HG02943 (cell line): ENCODE measurements around the gene SYT15.
"Not testable (repeated sequence)": the region's sequence is repeated elsewhere in the genome, so short reads cannot be mapped to it uniquely, and the experiment has no call there.

Experiments used
- ATAC-seq: cut with Tn5 transposase; IDR thresholded peaks from one replicate; pipeline ENCODE4 v1.9.1; 2021; ENCODE audit warnings: mild to moderate bottlenecking, low read depth, moderate library complexity; ENCODE audit not compliant: unreplicated experiment

The SYT15 gene

DNA sequence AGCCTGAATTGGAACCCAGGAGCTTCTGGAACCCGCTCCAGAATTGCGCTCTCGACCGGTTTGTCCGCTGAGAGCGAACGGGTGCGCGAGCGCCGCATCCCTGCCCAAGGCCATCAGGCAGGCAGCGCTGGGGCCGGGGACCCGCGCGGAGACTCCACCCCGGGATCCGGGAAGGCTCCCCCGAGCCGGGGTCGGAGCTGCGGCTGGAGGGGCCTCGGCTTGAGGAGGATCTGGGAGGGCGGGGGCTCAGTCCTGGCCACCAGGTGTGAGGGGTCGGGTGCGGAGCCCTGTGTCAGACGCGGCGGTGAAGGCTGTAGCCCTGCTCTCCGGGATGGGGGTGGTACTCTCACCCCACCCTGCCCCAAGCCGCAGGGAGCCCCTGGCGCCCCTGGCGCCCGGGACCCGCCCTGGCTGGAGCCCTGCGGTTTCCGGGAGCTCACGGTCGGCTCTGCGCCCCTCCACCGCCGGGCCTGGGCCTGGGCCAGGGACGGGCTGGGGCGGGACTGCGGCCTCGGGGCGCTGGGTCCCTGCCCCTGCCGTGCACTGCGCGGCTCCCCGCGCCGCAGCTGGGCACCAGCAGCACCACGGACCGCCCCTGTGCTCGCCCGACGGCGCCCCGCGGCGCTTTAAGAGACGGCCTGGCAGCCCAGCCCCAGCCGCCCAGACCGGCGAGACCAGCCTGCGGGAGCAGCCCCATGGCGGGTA lies at the start of gene SYT15:
Gene SYT15 (plus strand): TSS at position 655 of the 705 bp plus-strand sequence. CDS start 41 bp downstream, at position 696.
- ATAC-seq = not testable (repeated sequence)

DNA sequence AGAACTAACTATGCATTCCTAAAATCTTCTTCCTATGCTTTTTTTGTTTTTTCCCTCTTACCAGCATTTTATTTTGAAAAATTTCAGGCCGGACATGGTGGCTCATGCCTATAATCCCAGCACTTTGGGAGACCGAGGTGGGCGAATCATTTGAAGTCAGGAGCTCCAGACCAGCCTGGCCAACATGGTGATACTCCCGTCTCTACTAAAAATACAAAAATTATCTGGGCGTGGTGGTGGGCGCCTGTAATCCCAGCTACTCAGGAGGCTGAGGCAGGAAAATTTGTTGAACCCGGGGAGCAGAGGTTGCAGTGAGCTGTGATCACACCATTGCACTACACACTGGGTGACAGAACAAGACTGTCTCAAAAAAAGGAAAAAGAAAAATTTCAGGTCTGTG lies 49.2 kb upstream of the SYT15 start:
- ATAC-seq = not testable (repeated sequence)

DNA sequence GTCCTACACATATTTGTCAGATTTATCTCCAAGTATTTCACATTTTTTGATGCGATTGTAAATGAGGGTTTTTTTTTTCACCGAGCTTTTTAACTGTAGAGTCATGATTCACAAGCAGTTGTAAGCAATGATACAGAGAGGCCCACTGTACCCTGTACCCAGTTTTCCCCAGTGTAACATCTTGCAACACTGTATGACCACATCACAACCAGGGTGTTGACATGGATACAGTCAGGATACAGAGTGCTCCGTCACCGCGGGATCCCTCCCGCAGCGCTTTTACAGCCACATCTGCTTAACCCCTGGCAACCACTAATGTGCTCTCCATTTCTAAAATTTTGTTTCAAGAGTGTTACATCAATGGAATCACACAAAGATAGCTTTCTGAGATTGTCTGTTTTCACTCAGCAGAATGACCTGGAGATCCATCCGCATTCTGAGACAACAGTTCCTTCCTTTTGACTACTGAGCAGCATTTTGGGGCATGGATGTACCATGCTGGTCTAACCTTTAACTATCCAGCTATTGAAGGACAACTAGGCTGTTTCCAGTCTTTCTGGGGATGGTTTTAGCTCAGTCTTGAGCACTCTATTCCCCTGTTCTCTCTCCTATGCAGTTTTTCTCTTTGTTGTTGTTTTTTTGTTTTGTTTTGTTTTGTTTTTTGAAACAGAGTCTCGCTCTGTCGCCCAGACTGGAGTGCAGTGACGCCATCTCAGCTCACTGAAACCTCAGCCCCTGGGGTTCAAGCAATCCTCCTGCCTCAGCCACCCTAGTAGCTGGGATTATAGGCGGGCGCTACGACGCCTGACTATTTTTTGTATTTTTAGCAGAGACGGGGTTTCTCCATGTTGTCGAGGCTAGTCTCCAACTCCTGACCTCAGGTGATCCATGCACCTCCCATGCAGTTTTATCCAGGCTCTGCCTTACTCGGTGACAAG lies 48.4 kb upstream of the SYT15 start:
- no peak for ATAC-seq

DNA sequence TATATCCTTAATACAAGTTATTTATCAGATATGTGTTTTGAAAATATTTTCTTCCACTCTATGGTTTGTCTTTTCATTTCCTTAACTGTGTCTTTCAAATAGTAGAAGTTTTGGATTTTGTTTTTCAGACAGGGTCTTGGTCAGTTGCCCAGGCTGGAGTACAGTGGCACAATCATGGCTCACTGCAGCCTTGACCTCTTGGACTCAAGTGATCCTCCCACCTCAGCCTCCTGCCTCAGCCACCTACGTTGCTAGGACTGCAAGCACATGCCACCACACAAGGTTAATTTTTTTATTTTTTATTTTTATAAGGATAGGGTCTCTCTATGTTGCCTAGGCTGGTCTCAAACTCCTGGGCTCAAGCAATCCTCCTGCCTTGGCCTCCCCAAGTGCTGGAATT lies 46.7 kb upstream of the SYT15 start:
- ATAC-seq = not testable (repeated sequence)

DNA sequence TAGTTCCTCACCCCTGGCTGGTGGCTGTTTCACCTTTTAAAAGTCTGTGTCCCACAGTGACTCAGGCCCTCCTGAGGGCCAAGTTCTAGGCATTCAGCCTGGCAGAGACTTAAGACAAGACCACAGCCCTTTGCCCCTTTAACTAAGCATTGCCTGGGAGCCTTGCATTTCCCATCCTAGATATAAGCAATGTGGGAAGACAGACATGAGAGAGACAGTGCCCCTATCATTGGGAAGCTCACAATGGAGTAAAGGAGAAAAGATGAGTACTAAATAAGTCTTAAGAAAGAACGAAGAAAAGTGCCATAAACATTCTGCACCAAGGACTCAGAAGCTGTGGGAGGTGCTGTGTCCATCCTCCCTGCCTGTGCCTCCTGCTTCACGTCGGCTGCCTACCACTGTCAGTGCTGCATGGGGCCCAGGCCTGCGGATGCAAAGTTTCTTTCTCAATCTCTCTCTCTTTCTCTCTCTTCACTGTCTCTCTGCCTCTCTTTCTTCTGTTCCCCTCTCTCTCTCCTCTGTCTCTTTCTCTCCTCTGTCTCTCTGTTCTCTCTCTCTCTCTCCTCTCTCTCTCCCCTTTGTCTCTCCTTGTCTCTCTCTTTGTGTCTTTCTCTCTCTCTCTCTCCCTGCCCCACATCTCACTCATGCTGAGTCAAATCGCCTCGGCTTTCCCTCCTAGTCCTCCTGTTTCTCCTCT lies 44.0 kb upstream of the SYT15 start:
- no peak for ATAC-seq

DNA sequence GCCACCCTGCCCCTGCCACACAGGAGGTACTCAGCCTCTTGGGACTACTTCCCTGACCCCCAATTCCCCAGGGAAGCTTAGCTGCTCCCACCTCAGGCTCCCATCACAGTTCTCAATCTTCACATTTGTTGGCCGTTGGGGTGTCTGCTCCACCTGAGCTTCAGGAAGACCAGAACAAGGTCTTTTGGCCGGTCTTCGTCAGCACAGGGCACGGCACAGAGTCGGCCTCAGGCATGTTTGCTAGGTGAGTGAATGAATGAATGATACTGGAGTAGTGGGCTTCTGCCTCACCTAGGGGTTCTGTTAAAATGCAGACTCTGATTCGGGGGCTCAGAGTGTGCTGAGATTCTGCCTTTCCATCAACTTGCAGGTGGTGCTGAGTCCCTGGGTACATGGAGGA lies 42.8 kb upstream of the SYT15 start:
- no peak for ATAC-seq

DNA sequence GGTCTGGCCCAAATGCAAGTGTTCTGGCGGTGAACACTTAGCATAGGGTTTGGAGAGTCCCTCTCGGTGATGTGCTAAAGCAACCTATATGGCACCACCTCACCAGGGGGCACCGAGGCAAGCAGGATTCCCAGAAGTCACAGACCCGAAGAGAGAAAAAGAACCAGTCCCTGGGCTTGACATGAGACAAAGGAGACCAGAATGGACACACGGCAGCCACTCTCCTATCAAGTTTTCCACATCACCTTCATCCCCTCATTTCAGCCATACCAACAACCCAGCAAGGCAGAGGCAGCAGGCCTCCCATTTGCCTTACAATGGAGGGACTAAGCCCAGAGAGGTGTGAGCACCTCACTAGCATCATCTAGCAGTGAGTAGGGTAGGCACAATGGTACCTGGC lies 42.1 kb upstream of the SYT15 start:
- ATAC-seq = no peak

DNA sequence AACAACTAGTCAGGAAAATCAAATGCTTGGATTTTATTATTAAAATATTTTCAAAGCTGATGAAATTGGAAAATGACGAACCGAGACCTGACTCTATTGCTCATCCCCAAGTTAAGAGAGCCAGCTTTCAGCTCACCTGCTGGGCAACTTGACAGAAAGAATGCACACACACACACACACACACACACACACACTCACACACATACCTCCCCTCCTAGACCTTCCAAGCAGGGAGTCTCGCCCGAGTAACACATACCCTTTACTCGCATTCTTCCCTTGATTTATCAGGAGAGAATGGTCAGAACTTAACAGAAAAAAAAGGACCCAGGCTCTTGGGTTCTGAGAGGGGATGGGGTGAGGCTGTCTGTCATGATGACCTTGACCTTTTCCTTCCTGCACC lies 41.6 kb upstream of the SYT15 start:
- ATAC-seq = no peak

DNA sequence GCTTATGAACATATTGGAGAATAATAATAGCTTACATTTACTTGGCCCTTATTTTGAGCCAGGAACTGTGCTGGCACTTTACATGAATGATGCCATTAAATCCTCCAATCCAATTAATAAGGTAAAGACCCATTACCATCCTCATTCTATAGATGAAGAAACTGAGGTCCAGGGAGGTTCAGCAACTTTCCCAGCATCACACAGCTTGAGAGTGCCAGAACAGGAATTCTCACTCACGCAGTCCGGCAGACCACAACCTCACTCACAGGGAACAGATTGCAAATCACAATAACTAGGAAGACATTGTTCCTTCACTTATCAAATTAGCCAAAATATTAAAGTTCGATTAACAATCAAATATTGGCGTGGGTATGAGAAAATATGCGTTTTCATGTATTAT lies 40.8 kb upstream of the SYT15 start:
- ATAC-seq = no peak

DNA sequence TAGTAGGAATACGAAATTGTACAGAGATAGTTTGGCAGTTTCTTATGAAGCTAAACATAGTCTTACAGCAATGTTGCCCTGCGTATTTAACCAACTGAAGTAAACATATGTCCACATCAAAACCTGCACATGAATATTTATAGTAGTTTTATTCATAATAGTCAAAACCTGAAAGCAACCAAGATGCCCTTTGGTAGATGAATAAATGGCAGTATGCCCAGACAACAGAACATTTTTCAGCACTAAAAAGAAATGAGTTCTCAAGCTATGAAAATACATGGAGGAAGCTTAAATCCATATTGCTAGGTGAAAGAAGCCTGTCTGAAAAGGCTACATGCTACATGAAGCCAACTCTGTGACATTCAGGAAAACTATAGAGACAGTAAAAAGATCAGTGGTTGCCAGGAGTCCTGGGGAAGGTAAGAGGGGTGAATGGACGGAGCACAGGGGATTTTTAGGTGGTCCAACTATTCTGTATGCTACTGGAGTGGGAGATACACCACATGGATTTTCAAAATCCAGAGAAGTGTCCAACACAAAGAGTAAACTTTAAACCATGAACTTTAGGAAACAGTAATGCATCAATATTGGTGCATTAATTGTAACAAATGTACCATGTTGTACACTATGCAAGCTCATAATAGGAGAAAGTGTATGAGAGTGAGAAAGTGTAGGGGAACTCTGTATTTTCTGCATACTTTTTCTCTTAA lies 40.1 kb upstream of the SYT15 start:
- no peak for ATAC-seq

DNA sequence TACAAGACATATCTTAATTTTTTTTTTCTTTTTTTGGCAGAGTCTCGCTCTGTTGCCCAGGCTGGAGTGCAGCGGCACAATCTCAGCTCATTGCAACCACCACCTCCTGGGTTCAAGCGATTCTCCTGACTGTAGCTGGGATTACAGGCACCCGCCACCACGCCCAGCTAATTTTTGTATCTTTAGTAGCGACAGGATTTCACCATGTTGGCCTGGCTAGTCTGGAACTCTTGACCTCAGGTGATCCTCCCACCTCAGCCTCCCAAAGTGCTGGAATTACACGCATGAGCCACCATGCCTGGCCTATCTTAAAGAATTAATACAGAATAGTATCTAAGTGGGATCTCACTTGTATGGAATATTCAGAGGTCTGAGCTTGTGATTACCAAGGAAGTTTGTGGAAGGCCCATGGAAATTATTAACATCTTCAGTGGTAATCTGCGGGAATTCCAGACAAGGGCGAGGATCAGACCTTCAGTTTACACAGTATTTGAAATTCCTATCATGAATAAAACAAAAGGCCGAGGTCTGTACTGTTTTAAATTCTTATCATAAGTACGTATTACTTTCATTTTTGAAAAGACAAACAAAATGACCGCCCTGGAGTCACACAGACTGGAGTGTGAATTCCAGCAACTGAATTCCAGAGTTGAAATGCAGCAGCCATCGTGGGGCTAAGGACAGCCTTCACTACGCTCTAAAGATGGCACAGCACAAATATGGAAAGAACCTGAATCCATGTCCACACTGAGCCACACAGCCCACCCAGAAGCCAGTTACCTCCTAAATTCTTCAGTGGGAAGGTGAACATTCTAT lies 39.1 kb upstream of the SYT15 start:
- ATAC-seq = no peak

DNA sequence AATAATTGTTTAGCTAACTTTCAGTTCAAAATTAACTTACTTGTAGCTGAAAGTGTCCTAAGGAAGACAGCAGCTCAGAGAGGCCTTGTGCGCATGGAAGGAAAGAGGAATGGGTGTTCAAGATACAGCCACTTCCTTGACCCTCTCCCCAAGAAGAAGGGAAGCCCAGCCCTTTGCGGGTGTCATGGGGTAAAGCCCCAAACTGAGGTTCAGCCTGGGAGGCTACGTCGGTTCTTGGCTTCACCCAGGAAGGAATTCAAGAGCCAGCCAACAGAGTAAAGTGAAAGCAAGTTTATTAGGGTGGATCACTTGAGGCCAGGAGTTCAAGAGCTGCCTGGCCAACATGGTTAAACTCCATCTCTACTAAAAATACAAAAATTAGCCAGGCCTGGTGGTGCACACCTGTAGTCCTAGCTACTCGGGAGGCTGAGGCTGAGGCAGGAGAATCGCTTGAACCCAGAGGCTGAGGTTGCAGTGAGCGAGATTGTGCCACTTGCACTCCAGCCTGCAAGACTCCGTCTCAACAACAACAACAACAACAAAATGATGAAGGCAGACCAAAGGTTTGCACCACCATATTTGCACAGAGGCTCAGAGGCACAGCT lies 38.4 kb upstream of the SYT15 start:
- no peak for ATAC-seq

DNA sequence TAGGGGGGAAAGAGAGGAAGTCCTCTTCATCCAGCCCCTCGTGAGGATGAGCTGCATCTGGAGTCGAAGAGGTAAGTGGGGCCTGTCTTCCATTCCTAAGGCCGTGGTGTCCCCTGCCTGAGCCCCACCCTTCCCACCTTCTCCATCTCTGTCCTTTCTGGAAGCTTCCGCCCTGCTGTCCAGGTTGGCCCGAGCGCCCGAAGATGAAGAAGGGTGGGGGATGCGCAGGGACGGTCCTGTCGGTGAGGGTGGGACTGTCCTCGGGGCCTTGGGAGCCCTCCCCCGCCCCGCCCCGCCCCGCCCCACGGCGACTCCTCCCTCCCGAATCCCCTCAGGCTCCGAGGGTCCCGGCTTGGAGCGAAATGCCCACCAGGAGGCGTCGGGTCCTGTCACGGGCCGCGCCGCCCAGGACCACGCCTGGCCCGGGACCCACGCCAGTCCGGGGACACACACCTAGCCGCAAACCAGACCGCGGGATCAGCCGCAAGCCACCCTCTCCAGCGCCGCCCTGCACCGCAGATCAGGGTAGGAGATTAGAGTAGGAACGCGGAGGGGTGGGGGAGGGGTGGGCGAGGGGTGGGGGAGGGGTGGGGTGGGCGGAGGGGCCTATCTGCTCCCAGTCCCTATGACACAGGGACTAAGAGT lies 37.8 kb upstream of the SYT15 start:
- ATAC-seq = no peak

DNA sequence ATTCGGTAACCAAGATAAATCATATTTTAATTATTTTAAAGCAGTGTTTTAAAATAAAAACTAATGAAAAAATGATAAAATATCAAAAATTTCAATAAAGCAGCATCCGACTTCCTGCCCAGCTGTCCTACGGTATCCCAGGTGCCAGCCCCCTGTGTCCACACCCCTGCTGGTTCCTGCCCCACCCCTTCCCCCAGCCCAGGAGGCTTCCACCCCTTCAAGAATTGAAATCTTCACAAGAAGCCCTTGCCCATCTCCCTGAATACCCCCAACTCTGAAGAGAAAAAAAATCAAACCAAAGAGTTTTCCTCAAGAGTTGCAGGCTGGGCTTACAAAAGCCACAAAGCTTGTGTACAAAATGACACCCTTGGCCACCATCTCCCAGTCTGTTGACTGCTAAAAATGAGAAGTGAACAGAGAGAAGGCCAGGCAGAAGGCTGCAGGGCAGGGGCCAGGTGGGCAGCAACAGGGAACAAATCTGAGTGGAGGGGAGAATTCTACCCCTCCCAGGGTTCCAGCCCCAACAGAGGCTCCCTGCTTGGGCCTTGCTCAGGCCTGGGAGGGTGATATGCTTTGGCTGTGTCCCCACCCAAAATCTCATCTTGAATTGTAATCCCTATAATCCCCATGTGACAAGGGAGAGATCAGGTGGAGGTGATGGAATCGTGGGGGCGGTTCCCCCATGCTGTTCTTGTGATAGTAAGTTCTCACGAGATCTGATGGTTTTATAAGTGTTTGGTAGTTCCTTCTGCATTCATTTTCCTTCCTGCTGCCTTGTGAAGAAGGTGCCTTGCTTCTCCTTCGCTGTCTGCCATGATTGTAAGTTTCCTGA lies 37.0 kb upstream of the SYT15 start:
- ATAC-seq = no peak

DNA sequence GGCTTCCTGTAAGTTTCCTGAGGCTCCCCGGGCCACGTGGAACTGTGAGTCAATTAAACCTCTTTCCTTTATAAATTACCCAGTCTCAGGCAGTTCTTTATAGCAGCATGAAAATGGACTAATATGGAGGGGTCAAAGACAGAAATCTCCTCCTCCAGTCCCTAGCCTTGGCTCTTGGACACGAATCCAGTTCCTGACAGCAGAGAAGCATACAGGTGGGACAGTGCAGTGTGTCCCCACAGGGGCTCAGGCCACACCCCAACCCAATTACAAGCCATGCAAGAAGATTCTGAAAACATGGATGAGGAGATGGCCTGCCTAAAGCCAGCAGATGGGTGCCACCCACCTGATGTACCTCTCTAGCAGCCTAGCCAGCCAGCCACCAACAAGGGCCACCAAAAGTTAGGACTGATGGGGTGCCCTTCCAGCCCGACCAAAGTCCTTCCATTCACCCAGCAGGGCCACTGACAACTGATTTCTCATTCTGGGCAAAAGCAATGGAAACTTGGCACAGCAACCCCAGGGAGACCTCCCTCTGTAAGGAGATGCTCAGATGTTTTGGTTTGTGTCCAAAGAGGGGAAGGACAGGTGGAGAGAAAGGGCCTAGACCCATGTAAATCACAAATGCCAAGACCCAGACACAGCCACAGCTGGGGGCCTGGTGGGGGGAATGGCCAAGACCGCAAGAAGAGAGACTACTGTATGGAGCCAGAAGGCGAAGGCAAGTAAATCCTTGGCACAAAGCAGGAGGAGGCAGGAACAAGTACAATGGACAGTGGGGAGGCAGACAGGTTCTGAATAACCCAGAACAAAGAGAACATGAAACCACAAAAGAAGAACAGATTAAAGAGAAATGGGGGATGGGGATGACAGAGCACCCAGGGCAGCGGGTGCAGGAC lies 36.1 kb upstream of the SYT15 start:
- ATAC-seq = no peak

DNA sequence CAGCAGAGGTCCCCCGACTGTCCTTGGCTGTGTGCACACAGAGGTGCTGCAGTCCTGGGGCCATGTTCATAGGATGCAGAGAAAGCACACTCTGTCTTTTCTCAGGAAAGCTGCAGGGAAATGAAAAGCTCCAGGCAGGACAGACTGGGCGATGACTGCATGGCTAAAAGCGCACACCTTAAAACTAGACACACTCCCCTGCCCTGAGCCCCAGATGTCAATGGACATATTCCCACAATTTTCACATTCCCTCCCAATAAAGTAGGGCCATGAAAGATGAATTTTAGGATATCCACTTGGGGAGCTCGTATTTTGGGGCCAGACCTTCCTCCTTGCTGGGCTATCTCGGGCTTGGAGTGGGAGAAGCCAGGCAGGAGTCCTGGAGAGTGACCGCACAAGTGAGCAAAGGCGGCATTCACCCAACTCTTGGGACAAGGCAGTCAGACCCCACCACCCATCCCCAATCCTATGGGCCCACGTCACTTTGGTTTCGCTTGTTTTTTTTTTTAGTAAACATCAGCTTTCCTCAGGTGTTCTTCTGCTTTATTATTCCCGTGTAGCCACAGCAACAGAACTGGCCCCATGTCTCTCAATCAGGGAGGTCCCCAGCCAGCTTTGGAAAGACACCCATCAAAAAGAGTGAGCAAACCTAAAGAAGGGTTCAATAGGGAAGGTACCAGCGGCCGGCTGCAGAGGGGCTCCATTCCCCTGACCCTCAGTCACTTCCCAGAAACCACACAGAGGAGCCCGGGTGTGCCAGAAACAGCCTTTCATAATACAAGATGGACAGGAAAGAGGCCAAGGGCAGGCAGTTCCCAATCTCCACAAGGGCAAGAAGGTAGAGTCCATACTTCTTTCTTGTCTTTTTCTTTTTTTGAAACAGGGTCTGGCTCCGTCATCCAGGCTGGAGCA lies 35.2 kb upstream of the SYT15 start:
- ATAC-seq = no peak
